Measurements from ENCODE around the gene GAB4. TPM values are rescaled to one million over a fixed set of nuclear protein-coding genes. Genes with fewer than 3 reads are reported as not detected.

GAB4 gene
- total RNA-seq, 1 donor from 2014 or later = not detected

DNA sequence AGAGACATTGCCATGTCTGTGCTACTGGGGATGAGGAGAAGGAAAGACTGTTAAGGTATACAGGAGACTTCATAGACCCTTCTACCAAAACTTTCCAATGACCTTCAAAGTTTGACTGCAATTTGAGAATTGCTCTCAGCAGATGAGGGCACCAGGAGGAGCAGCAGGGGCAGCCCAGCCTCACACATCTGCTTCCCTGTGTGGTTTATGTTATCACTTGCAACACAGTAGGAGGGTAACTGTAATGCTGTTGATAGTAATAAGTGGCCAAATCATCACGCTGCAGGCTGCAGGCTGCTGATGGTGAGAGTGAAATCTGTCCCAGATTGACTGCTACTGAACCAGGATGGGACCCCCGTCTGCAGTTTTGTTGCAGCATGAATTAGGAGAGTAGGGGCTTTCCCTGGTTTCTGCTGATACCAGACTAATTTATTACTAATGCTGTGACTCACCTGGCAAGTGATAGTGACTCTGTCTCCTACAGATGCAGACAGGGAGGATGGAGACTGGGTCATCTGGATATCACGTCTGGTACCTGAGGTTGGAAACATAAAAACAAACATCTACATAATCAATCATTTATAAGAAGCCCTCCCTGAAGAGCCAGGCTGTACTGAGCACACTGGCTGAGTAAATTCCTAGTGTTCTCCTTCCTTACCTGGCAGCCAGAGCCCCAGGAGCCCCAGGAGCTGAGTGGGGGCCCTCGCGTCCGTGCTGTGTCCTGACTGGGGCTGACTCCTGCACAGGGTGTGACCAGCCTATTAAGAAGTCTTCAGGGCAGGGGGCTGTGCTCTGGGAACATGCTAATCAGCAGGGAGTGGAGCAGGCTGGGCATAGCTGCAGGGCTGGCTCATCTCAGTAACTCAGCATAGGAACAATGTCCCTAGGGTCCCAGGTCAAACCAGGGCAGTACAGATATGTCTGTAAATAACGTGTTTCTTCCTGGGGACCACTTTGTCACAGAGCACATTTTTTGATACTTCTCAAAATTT lies 74.4 kb downstream of the GAB4 start:
- no peak overlapping the region for H3K4me3 Mint-ChIP-seq
- H3K27me3 Mint-ChIP-seq (ENCODE audit: low read depth) = no peaks in the 10 kb centered on the region
- peaks cover 62% of the 10 kb centered on the region for H3K9me3 Mint-ChIP-seq
- TF ChIP-seq, protein P1, sequence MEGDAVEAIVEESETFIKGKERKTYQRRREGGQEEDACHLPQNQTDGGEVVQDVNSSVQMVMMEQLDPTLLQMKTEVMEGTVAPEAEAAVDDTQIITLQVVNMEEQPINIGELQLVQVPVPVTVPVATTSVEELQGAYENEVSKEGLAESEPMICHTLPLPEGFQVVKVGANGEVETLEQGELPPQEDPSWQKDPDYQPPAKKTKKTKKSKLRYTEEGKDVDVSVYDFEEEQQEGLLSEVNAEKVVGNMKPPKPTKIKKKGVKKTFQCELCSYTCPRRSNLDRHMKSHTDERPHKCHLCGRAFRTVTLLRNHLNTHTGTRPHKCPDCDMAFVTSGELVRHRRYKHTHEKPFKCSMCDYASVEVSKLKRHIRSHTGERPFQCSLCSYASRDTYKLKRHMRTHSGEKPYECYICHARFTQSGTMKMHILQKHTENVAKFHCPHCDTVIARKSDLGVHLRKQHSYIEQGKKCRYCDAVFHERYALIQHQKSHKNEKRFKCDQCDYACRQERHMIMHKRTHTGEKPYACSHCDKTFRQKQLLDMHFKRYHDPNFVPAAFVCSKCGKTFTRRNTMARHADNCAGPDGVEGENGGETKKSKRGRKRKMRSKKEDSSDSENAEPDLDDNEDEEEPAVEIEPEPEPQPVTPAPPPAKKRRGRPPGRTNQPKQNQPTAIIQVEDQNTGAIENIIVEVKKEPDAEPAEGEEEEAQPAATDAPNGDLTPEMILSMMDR (IDR thresholded peaks at IDR 0.05; ENCODE audit: unreplicated experiment) = no peak
- H3K27ac Mint-ChIP-seq = no peak overlapping the region
- H3K36me3 Mint-ChIP-seq = no peaks in the 10 kb centered on the region
- DNase-seq (ENCODE audit: low spot score in 2 of 2, unreplicated experiment in 2 of 2) = no peak
- no peaks in the 10 kb centered on the region for H3K4me1 Mint-ChIP-seq

DNA sequence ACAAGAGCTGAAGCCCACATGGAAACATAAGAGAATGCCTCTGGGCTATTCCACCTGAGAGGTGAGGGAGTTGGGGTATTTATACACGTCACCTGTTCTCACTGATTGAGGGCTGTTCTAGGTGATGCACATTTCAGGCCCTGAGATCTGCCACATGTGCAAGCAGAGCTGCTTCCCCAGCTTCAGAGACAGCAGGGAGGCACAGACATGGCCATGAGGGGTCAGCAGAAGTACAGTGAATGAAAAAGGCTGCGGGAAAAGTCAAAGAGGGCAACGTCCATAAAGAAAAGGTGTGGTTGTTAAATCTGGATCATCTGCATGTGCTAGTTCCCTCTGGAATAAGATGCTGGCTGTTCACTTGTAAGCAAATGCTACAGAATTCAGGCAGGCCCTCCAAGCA lies 75.4 kb downstream of the GAB4 start:
- Mint-ChIP-seq H3K4me1 (no peaks in the 10 kb centered on the region), H3K27ac (no peak overlapping the region), H3K4me3 (no peak overlapping the region), H3K9me3 (peaks cover 63% of the 10 kb centered on the region), H3K27me3 (ENCODE audit: low read depth) (no peaks in the 10 kb centered on the region), H3K36me3 (no peaks in the 10 kb centered on the region)
- no peak for DNase-seq (ENCODE audit: low spot score in 2 of 2, unreplicated experiment in 2 of 2)
- TF ChIP-seq, protein P1 (IDR thresholded peaks at IDR 0.05; ENCODE audit: unreplicated experiment) = no peak

DNA sequence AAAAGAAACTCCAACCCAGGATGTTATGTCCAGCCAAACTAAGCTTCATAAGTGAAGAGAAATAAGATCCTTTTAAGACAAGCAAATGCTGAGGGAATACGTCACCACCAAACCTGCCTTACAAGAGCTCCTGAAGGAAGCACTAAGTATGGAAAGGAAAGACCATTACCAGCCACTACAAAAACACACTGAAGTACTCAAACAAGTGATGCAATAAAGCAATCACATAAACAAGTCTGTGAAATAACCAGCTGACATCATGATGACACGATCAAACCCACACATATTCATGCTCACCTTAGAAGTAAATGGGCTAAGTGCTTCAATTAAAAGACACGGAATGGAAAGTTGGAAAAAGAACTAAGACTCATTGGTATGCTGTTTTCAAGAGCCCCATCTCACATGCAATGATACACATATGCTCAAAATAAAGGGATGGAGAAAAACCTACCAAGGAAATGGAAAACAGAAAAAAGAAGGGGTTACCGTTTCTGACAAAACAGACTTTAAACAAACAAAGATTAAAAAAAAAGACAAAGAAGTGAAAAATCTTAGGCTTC lies 82.5 kb downstream of the GAB4 start:
- Mint-ChIP-seq H3K4me1 (no peaks in the 10 kb centered on the region), H3K27ac (no peak overlapping the region), H3K4me3 (no peak overlapping the region), H3K36me3 (no peaks in the 10 kb centered on the region), H3K27me3 (ENCODE audit: low read depth) (no peaks in the 10 kb centered on the region), H3K9me3 (peaks cover 42% of the 10 kb centered on the region)
- no peak for DNase-seq (ENCODE audit: low spot score in 2 of 2, unreplicated experiment in 2 of 2)
- TF ChIP-seq, protein P1 (IDR thresholded peaks at IDR 0.05; ENCODE audit: unreplicated experiment) = no peak

DNA sequence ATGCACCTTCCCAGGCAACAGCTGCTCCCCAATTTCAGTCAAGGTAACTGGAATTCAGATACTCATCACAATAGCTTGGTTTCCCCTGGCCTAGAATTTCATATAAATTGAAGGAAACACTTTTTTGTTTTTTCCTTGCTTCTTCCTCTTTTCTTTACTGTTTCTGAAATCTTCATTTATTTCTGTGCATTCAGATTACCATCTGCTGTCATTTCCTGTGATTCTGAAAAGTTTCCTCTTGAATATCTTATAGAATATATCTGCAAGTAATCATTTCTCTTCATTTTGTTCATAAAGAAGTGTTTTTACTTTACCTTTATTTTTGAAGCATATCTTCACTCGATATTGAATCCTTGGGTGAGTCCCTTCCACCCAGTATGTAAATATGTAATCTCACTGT lies 85.3 kb downstream of the GAB4 start:
- Mint-ChIP-seq H3K9me3 (peaks cover 24% of the 10 kb centered on the region), H3K4me1 (no peaks in the 10 kb centered on the region), H3K36me3 (no peaks in the 10 kb centered on the region), H3K27ac (no peak overlapping the region), H3K27me3 (ENCODE audit: low read depth) (no peaks in the 10 kb centered on the region), H3K4me3 (no peak overlapping the region)
- TF ChIP-seq, protein P1 (IDR thresholded peaks at IDR 0.05; ENCODE audit: unreplicated experiment) = no peak
- no peak for DNase-seq (ENCODE audit: low spot score in 2 of 2, unreplicated experiment in 2 of 2)

DNA sequence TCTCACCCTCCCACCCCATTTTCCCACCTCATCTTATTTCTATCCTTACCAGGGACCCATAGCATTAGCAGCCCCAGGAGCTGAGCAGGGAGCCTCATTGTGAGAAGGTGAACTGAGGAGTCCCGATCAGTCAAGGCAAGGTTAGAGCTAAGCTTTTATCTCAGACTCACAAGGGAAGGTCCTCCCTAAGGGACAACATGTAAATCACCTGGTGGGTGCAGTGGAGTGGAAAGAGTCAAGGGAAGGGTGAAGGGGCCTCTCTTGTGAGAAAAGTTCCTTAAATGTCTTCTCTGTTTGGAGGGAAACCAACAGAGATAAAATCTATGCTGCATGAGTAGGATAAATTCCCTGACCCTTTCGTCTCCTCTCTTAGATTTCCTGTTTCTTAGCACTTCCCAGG lies 85.9 kb downstream of the GAB4 start:
- Mint-ChIP-seq H3K27ac (no peak overlapping the region), H3K4me1 (no peaks in the 10 kb centered on the region), H3K36me3 (no peaks in the 10 kb centered on the region), H3K9me3 (peaks cover 23% of the 10 kb centered on the region), H3K27me3 (ENCODE audit: low read depth) (peaks cover 5% of the 10 kb centered on the region), H3K4me3 (no peak overlapping the region)
- no peak for DNase-seq (ENCODE audit: low spot score in 2 of 2, unreplicated experiment in 2 of 2)
- TF ChIP-seq, protein P1 (IDR thresholded peaks at IDR 0.05; ENCODE audit: unreplicated experiment) = no peak
